Measurements from ENCODE around the gene CBLN2. TPM values are rescaled to one million over a fixed set of nuclear protein-coding genes. Genes with fewer than 3 reads are reported as not detected.

Gene CBLN2
- total RNA-seq, 1 donor from 2014 or later = not detected

DNA sequence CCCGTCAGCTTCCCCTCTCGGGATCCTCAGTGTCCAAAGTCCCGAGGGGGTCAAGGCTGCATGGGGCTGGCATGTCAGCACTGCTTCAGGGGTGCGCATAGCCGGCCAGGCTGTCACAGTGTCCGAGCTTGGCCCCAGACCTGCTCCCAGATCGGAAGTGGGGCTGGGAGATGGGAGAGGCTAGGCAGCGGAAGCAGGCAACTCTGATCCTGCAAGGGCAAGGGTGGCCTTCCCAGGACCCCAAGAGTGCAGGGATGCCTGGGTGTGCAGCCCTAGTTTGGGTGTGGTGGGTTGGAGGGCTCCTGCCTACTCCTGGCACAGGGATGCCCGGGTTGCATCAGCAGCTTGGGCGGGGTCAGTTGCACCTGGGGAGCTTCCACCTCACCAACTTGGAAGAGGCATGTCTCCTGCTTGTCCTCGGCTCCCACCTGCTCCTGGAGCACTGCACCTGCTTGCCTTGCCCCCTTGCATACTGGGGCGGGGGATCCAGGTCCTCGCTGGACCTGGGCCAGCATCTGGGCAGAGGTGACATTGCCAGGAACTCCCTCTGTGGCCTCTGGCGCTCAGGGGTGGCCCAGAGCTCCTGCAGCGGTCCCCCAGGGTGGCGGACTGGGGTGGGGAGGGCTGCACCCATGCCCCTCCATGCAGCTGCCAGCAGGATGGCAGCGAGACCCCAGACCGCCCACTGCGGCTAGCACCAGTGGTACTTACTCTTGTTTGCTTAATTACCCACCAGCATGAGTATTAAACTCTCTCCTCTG is 41.3 kb downstream of the CBLN2 start:
- Mint-ChIP-seq H3K27me3 (ENCODE audit: unreplicated experiment) (peaks cover 7% of the 10 kb centered on the region), H3K4me1 (ENCODE audit: unreplicated experiment) (no peaks in the 10 kb centered on the region), H3K27ac (ENCODE audit: unreplicated experiment) (no peak overlapping the region), H3K36me3 (ENCODE audit: unreplicated experiment) (no peaks in the 10 kb centered on the region), H3K9me3 (ENCODE audit: unreplicated experiment) (no peaks in the 10 kb centered on the region), H3K4me3 (ENCODE audit: unreplicated experiment) (no peak overlapping the region)
- DNase-seq (ENCODE audit: extremely low spot score, unreplicated experiment) = no peak
- TF ChIP-seq, protein P1, sequence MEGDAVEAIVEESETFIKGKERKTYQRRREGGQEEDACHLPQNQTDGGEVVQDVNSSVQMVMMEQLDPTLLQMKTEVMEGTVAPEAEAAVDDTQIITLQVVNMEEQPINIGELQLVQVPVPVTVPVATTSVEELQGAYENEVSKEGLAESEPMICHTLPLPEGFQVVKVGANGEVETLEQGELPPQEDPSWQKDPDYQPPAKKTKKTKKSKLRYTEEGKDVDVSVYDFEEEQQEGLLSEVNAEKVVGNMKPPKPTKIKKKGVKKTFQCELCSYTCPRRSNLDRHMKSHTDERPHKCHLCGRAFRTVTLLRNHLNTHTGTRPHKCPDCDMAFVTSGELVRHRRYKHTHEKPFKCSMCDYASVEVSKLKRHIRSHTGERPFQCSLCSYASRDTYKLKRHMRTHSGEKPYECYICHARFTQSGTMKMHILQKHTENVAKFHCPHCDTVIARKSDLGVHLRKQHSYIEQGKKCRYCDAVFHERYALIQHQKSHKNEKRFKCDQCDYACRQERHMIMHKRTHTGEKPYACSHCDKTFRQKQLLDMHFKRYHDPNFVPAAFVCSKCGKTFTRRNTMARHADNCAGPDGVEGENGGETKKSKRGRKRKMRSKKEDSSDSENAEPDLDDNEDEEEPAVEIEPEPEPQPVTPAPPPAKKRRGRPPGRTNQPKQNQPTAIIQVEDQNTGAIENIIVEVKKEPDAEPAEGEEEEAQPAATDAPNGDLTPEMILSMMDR (IDR thresholded peaks at IDR 0.05) = no peak

DNA sequence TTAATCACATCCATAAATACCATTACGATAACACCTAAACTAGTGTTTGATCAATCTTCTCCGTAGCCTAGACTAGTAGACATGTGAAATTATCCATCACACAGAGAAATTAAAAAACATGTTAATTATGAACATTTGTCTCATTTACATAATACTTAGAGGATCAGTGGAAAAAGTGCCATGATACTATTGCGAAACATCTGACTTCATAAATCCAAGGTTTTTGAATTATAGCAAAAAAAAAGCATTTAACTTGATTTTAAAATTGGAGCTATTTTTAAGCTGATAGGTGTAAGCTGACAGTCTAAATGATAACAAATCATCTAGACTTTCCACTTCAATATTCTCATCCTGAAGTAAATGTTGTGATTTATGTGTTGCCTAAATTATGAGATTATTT is 51.6 kb downstream of the CBLN2 start:
- no peak overlapping the region for H3K4me3 Mint-ChIP-seq (ENCODE audit: unreplicated experiment)
- H3K9me3 Mint-ChIP-seq (ENCODE audit: unreplicated experiment) = no peaks in the 10 kb centered on the region
- TF ChIP-seq, protein P1 (IDR thresholded peaks at IDR 0.05) = no peak
- H3K27me3 Mint-ChIP-seq (ENCODE audit: unreplicated experiment) = peaks cover 3% of the 10 kb centered on the region
- no peak overlapping the region for H3K27ac Mint-ChIP-seq (ENCODE audit: unreplicated experiment)
- no peaks in the 10 kb centered on the region for H3K4me1 Mint-ChIP-seq (ENCODE audit: unreplicated experiment)
- no peaks in the 10 kb centered on the region for H3K36me3 Mint-ChIP-seq (ENCODE audit: unreplicated experiment)
- no peak for DNase-seq (ENCODE audit: extremely low spot score, unreplicated experiment)
